ENCODE measurements around the gene MYO6.

- TF ChIP-seq RAD21 (IDR thresholded peaks at IDR 0.05; ENCODE audit: low read depth) (no peak), YY1 (IDR thresholded peaks at IDR 0.05; ENCODE audit: low read depth) (no peak), CREB1 (IDR thresholded peaks at IDR 0.05; ENCODE audit: low read depth) (no peak), EGR1 (IDR thresholded peaks at IDR 0.05) (no peak), FOXM1 (IDR thresholded peaks at IDR 0.05; ENCODE audit: borderline replicate concordance, low read depth) (no peak), EP300 (IDR thresholded peaks at IDR 0.05; ENCODE audit: borderline replicate concordance) (no peak), REST (IDR thresholded peaks at IDR 0.05; ENCODE audit: low read depth) (no peak)
Measured at GRCh38 chr6:75864446-75864845, 115.4 kb downstream of the MYO6 start.

Data from Ishikawa (cell line).